Aorta (tissue), 5 donors: ENCODE measurements around the gene KMT2A. TPM values are rescaled to one million over a fixed set of nuclear protein-coding genes. Genes with fewer than 3 reads are reported as not detected.

Source experiments
- ATAC-seq: fragments of 200-7000 bp; cut with Tn5 transposase; one replicate; pipeline ENCODE4 v1.9.1; 2022; ENCODE audit warnings: moderate library complexity; ENCODE audit not compliant: low FRiP score
- DNase-seq, 2 donors: peaks; one replicate each; pipeline ENCODE4 v3.0.0-alpha.2; 2020
- H3K27ac ChIP-seq, 2 donors: one replicate each; pipeline ENCODE4 v1.5.1; 2013; ENCODE audit warnings: low read length in 2 of 2, mild to moderate bottlenecking in 2 of 2, moderate library complexity in 2 of 2, control low read depth in 1 of 2, inconsistent platforms in 1 of 2, low read depth in 1 of 2
- H3K27me3 ChIP-seq, 2 donors: one replicate each; pipeline ENCODE4 v1.6.1; 2013; ENCODE audit warnings: control low read depth in 1 of 2, low read length in 1 of 2, mild to moderate bottlenecking in 1 of 2, moderate library complexity in 1 of 2; ENCODE audit not compliant: insufficient read depth in 2 of 2, control insufficient read depth in 1 of 2
- H3K36me3 ChIP-seq, 2 donors: one replicate each; pipeline ENCODE4 v1.6.1; 2013; ENCODE audit warnings: control low read depth in 1 of 2, low read length in 1 of 2, mild to moderate bottlenecking in 1 of 2; ENCODE audit not compliant: insufficient read depth in 2 of 2, control insufficient read depth in 1 of 2
- H3K4me1 ChIP-seq, 2 donors: one replicate each; pipeline ENCODE4 v1.6.1; 2013; ENCODE audit warnings: low read length in 2 of 2, control low read depth in 1 of 2, mild to moderate bottlenecking in 1 of 2, moderate library complexity in 1 of 2; ENCODE audit not compliant: insufficient read depth in 2 of 2, control insufficient read depth in 1 of 2
- H3K4me3 ChIP-seq, 2 donors: one replicate each; pipeline ENCODE4 v1.5.1; 2013; ENCODE audit warnings: low read length in 2 of 2, control low read depth in 1 of 2, mild to moderate bottlenecking in 1 of 2
- H3K9me3 ChIP-seq: one replicate; pipeline ENCODE4 v1.6.1; 2013; ENCODE audit warnings: mild to moderate bottlenecking, low read length; ENCODE audit not compliant: control insufficient read depth
- WGBS, 2 donors: extraction: QIAGEN DNeasy Blood & Tissue Kit; methylation state at CpG; one replicate each; pipeline ENCODE4 v1.1.7; 2013; 5-methylcytosine and 5-hydroxymethylcytosine counted together
- intact Hi-C, 2 donors: fragments of 100-400 bp; cut with DNase I; formaldehyde crosslinking; loops; one replicate each; pipeline versions ENCODE4 v1.14.2 to v1.15.0; 2022
- polyA plus RNA-seq, 2 donors: library from polyadenylated mRNA; stranded (reverse); fragments of 200-250 nt; gene quantifications; one replicate each; pipeline ENCODE4 v1.2.3, GENCODE V29; 2013
- total RNA-seq, 2 donors: library from RNA; stranded (reverse); fragmentation: NEBNext Ultra II Directional; extraction: Animal tissue kit (Norgen Biotek cat#: 25700); gene quantifications; one replicate each; pipeline ENCODE4 v1.2.1, GENCODE V29; 2021
- donor health status: healthy with polysubstance abuse.
- donor health status: Bipolar disorder and iron deficiency.
- donor health status: DM: no; HTN: no; CAD: no.
- donor health status: DM: no; HTN: no; CAD: no.
- donor health status: DM: yes; HTN: yes; CAD: no.

KMT2A gene
- total and polyA plus RNA-seq, 4 donors: 5.6 to 114 (median 60.0) TPM

DNA sequence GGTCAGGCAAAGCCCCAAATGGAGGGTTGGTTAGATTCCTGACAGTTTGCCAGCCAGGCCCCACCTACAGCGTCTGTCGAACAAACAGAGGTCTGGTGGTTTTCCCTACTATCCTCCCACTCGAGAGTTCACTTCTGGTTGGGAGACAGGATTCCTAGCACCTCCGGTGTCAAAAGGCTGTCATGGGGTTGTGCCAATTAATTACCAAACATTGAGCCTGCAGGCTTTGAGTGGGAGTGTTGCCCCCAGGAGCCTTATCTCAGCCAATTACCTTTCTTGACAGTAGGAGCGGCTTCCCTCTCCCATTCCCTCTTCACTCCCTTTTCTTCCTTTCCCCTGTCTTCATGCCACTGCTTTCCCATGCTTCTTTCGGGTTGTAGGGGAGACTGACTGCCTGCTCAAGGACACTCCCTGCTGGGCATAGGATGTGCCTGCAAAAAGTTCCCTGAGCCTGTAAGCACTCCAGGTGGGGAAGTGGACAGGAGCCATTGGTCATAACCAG, 86.3 kb downstream of the KMT2A start:
- intact Hi-C loops: no loop called here
- Histone ChIP-seq H3K4me1 (no peaks in the 10 kb centered on the region), H3K27ac (peak overlapping the region in 1 of 2 donors; percentile 23), H3K36me3 (peaks cover 7 to 19% of the 10 kb centered on the region in 2 donors), H3K9me3 (no peaks in the 10 kb centered on the region), H3K4me3 (no peak overlapping the region), H3K27me3 (no peaks in the 10 kb centered on the region)
- DNase-seq: no peak
- ATAC-seq: no peak
- 32 to 37% methylated on average over 6 of the region's 6 CpGs for WGBS, 2 donors

DNA sequence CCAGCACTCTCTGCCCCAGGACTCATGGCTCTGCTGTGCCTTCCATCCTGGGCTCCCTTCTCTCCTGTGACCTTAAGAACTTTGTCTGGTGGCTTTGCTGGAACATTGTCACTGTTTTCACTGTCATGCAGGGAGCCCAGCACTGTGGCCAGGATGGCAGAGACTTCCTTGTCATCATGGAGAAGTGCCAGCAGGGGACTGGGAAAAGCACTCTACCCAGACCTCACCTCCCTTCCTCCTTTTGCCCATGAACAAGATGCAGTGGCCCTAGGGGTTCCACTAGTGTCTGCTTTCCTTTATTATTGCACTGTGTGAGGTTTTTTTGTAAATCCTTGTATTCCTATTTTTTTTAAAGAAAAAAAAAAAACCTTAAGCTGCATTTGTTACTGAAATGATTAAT, 88.1 kb downstream of the KMT2A start:
- H3K9me3 ChIP-seq: no peaks in the 10 kb centered on the region
- no peaks in the 10 kb centered on the region for H3K4me1 ChIP-seq
- H3K36me3 ChIP-seq: peaks cover 7 to 19% of the 10 kb centered on the region in 2 donors
- no peaks in the 10 kb centered on the region for H3K27me3 ChIP-seq
- no peak for ATAC-seq
- no peak for DNase-seq
- no peak overlapping the region for H3K27ac ChIP-seq
- no peak overlapping the region for H3K4me3 ChIP-seq
- intact Hi-C loops: no loop called here

DNA sequence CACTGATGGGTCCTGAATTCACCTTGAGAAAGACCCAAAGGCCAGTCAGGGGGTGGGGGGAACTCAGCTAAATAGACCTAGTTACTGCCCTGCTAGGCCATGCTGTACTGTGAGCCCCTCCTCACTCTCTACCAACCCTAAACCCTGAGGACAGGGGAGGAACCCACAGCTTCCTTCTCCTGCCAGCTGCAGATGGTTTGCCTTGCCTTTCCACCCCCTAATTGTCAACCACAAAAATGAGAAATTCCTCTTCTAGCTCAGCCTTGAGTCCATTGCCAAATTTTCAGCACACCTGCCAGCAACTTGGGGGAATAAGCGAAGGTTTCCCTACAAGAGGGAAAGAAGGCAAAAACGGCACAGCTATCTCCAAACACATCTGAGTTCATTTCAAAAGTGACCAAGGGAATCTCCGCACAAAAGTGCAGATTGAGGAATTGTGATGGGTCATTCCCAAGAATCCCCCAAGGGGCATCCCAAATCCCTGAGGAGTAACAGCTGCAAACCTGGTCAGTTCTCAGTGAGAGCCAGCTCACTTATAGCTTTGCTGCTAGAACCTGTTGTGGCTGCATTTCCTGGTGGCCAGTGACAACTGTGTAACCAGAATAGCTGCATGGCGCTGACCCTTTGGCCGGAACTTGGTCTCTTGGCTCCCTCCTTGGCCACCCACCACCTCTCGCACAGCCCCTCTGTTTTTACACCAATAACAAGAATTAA, 88.6 kb downstream of the KMT2A start:
- H3K27ac ChIP-seq: no peak overlapping the region
- no peaks in the 10 kb centered on the region for H3K4me1 ChIP-seq
- DNase-seq (no peak), ATAC-seq (no peak)
- H3K4me3 ChIP-seq: no peak overlapping the region
- intact Hi-C loops: loop anchor here in 1 of 2 donors (5.0 kb wide), 1 partner anchor 37 kb away; no protein-coding TSS in a partner anchor
- no peaks in the 10 kb centered on the region for H3K27me3 ChIP-seq
- H3K36me3 ChIP-seq: peaks cover 7 to 13% of the 10 kb centered on the region in 2 donors
- no peaks in the 10 kb centered on the region for H3K9me3 ChIP-seq
- 89 to 90% methylated on average over 6 of the region's 6 CpGs for WGBS, 2 donors

DNA sequence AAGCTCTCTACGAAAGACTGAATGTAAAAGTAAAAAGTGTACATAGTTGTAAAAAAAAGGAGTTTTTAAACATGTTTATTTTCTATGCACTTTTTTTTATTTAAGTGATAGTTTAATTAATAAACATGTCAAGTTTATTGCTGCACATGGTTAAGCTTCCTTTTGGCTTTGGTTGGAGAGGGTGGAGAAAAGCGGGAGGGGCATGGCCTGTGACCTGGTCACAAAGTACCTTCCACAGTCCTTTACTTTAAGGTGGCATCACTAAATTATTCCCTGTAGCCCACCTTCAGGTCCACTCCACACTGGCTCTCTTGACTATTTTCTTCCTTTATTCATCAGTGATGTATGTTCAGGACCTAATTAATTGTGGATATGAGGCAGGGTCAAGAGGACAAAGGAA, 90.4 kb downstream of the KMT2A start:
- ATAC-seq (no peak), DNase-seq (no peak)
- H3K27me3 ChIP-seq: no peaks in the 10 kb centered on the region
- no peak overlapping the region for H3K27ac ChIP-seq
- H3K4me1 ChIP-seq: no peaks in the 10 kb centered on the region
- H3K36me3 ChIP-seq: peaks cover 3 to 11% of the 10 kb centered on the region in 2 donors
- H3K4me3 ChIP-seq: no peak overlapping the region
- H3K9me3 ChIP-seq: no peaks in the 10 kb centered on the region
- intact Hi-C loops: loop anchor here in 1 of 2 donors (5.0 kb wide), 1 partner anchor 36 kb away; no protein-coding TSS in a partner anchor
- 79 to 84% methylated on average over 2 of the region's 2 CpGs for whole genome bisulfite sequencing, 2 donors

DNA sequence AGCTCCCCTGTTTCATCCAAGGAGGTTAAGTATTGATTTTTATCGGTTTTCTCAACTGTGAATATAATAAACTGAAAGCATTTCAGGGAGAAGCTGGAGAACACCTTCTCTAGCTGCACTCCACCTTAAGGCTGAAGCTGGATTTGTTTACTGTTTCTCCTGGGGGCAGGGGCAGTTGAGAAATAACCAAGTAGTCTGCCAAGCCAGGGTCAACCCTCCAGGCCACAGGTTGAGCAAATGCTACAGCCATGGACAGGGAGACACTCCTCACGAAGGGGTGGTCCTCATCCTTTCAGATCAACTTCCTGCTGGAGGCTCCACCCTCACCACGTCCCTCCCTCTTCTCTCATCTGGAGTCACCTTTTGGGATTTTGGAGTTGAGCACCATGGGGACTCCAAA, 90.8 kb downstream of the KMT2A start, which contains the start of gene TTC36:
TSS of gene TTC36 (plus strand) at position 366 of the 400 bp plus-strand sequence. CDS start at position 387, 21 bp downstream.
- intact Hi-C loops: loop anchor here in 1 of 2 donors (5.0 kb wide), 1 partner anchor 35 kb away; no protein-coding TSS in a partner anchor
- 55 to 58% methylated on average over 3 of the region's 3 CpGs for WGBS, 2 donors
- no peak for ATAC-seq

DNA sequence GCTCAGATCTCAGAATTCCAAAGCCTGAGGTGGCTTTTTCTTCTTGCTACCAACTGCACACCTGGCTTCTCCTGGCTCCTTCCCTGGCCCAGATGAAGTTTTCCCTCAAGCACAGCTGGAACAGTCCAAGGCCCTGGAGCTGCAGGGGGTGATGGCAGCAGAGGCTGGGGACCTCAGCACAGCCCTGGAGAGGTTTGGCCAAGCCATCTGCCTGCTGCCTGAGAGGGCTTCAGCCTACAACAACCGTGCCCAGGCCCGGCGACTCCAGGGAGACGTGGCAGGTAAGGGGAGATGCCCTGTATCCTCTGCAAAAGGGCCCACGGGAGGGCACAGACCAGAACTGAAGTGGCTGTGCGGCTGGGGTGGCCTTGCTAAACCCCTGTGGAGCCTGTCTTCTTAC, 92.2 kb downstream of the KMT2A start:
- intact Hi-C loops: loop anchor here in 1 of 2 donors (5.0 kb wide), 1 partner anchor 34 kb away; no protein-coding TSS in a partner anchor
- no peak overlapping the region for H3K27ac ChIP-seq
- no peaks in the 10 kb centered on the region for H3K27me3 ChIP-seq
- ATAC-seq: no peak
- DNase-seq: no peak
- 87 to 90% methylated on average over 6 of the region's 6 CpGs for WGBS, 2 donors
- H3K9me3 ChIP-seq: no peaks in the 10 kb centered on the region
- H3K4me1 ChIP-seq: no peaks in the 10 kb centered on the region
- H3K36me3 ChIP-seq: peaks cover 0 to 2% of the 10 kb centered on the region in 2 donors
- H3K4me3 ChIP-seq: no peak overlapping the region

More for the DNA sequence above, 90.8 kb downstream of the KMT2A start, which contains the start of gene TTC36:
- H3K27me3 ChIP-seq: no peaks in the 10 kb centered on the region
- H3K9me3 ChIP-seq: no peaks in the 10 kb centered on the region
- H3K4me3 ChIP-seq: no peak within 1 kb of the TSS
- DNase-seq: no peak
- H3K4me1 ChIP-seq: no peaks in the 10 kb centered on the region
- H3K36me3 ChIP-seq: peaks cover 0 to 7% of the 10 kb centered on the region in 2 donors
- no peak within 1 kb of the TSS for H3K27ac ChIP-seq

DNA sequence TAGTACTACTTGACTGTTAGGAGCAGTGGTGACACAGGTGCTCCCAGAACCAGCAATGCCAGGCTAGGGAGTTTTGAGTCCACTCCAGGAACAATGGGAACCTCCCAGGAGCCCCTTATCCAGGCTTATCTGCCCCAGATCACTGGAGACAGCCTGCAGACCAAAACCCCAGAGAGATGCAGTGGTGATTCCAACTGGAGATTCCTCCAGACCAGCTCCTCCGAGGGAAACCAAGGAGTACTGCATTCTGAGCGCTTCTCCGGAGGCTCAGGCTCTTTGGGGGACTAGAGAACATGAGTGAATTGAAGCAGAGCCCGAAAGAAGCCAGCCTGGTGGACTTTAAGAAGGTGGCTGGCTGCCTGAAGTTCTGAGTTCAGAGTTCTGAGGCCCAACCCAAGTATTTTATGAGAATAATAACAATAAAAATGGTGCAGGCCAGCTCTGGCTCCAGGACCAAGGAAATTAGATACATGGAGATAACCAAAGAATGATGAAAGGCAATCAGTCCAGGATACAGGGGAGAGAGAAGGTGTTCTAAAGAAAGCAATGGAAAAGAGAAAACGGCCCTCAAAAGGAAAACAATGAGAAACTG, 93.4 kb downstream of the KMT2A start:
- peak overlapping the region in 1 of 2 donors; percentile 46 for H3K4me3 ChIP-seq
- no peaks in the 10 kb centered on the region for H3K9me3 ChIP-seq
- DNase-seq (no peak), ATAC-seq (no peak)
- no peaks in the 10 kb centered on the region for H3K4me1 ChIP-seq
- intact Hi-C loops: loop anchor here in 1 of 2 donors (5.0 kb wide), 1 partner anchor 33 kb away; no protein-coding TSS in a partner anchor
- no peak overlapping the region for H3K27ac ChIP-seq
- H3K36me3 ChIP-seq: no peaks in the 10 kb centered on the region
- H3K27me3 ChIP-seq: no peaks in the 10 kb centered on the region
- WGBS, 2 donors: 58 to 61% methylated on average over 5 of the region's 5 CpGs

DNA sequence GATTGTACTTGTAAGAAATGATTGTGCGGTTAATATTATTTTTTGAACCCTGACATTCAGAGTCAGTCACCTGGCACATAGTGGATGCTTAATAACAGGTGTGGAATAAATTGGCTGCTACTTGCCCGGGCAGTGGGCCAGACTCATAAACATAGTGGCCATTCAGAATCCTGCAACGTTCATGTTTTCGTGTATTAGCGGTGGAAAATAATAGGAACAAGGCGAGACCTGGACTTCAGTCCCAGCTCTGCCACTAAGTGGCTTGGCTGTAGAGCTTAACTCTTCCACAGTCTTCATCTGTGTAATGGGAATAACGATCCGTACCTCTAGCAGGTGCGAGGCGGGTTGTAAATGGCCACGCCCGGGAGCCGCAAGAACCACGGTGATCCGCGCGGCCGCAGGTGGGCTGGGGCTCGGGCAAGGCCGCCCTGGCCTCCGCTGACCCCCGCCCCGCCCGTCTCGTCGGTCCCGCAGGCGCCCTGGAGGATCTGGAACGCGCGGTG, 93.9 kb downstream of the KMT2A start:
- Histone ChIP-seq H3K27me3 (no peaks in the 10 kb centered on the region), H3K4me1 (no peaks in the 10 kb centered on the region), H3K36me3 (no peaks in the 10 kb centered on the region), H3K4me3 (peak overlapping the region; percentile 46 to 69), H3K27ac (peak overlapping the region in 1 of 2 donors; percentile 72), H3K9me3 (no peaks in the 10 kb centered on the region)
- DNase-seq: peak in 1 of 2 donors; percentile 47
- no peak for ATAC-seq
- intact Hi-C loops: no loop called here
- 4% methylated on average over 24 to 31 of the region's 31 CpGs for WGBS, 2 donors
